Measurements from ENCODE around the gene TENM4.

TENM4 gene

DNA sequence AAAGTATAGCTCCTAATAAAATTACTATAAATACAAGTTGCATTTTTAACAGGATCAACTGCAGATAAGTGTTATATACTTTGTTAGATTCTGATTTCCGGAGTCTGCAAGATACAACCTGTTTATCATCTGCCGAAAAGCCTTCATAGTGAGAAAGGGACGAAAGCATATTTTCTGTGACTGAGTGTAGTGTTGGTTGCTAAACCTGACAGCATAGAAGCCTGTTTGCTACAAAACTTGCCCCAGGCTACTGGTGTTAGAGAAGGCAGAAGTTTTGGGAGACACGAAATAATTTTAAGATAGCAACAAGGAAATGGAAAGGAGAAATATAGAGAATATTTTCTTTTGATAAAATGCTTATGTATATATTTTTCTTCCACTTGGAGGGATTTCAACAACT is 622.6 kb downstream of the TENM4 start:
- no peak for TF ChIP-seq POLR2AphosphoS5 (IDR thresholded peaks at IDR 0.05; ENCODE audit: low read depth, low read length)
- no peak for TF ChIP-seq FOXP2 (optimal IDR thresholded peaks at IDR 0.05; ENCODE audit: borderline replicate concordance, extremely low read depth, extremely low read length, insufficient read depth)
- no peak for TF ChIP-seq SIN3A (IDR thresholded peaks at IDR 0.05; ENCODE audit: borderline replicate concordance, insufficient read depth, low read length)
- TF ChIP-seq, protein P1, sequence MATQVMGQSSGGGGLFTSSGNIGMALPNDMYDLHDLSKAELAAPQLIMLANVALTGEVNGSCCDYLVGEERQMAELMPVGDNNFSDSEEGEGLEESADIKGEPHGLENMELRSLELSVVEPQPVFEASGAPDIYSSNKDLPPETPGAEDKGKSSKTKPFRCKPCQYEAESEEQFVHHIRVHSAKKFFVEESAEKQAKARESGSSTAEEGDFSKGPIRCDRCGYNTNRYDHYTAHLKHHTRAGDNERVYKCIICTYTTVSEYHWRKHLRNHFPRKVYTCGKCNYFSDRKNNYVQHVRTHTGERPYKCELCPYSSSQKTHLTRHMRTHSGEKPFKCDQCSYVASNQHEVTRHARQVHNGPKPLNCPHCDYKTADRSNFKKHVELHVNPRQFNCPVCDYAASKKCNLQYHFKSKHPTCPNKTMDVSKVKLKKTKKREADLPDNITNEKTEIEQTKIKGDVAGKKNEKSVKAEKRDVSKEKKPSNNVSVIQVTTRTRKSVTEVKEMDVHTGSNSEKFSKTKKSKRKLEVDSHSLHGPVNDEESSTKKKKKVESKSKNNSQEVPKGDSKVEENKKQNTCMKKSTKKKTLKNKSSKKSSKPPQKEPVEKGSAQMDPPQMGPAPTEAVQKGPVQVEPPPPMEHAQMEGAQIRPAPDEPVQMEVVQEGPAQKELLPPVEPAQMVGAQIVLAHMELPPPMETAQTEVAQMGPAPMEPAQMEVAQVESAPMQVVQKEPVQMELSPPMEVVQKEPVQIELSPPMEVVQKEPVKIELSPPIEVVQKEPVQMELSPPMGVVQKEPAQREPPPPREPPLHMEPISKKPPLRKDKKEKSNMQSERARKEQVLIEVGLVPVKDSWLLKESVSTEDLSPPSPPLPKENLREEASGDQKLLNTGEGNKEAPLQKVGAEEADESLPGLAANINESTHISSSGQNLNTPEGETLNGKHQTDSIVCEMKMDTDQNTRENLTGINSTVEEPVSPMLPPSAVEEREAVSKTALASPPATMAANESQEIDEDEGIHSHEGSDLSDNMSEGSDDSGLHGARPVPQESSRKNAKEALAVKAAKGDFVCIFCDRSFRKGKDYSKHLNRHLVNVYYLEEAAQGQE (IDR thresholded peaks at IDR 0.05; ENCODE audit: insufficient read depth in 1 of 2, low read depth in 2 of 2, low read length in 2 of 2), result no peak
- no peak for TF ChIP-seq TAF1 (IDR thresholded peaks at IDR 0.05; ENCODE audit: borderline replicate concordance, insufficient read depth, low read length)

DNA sequence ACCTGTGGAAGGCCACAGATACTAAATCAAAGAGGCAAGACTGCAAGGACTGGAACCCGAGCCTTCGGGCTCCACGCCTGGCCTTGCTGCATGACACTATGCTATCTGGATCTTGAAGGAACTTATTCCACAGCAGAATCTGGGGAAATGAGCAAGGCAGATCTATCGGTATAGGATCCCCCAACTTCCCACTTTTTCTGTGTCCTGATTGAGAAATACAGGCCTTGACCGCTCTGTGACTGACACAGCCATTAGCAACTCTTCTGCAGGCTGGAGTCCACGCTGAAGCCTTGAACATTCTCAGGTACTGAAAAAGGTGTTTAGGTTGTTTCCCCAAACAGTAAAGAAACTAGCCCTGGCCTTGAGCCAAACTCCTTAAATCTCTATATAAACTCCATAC is 625.0 kb downstream of the TENM4 start:
- TF ChIP-seq, protein P1 (IDR thresholded peaks at IDR 0.05; ENCODE audit: insufficient read depth in 1 of 2, low read depth in 2 of 2, low read length in 2 of 2), result no peak
- no peak for TF ChIP-seq SIN3A (IDR thresholded peaks at IDR 0.05; ENCODE audit: borderline replicate concordance, insufficient read depth, low read length)
- TF ChIP-seq FOXP2 (optimal IDR thresholded peaks at IDR 0.05; ENCODE audit: borderline replicate concordance, extremely low read depth, extremely low read length, insufficient read depth), result no peak
- no peak for TF ChIP-seq TAF1 (IDR thresholded peaks at IDR 0.05; ENCODE audit: borderline replicate concordance, insufficient read depth, low read length)
- TF ChIP-seq POLR2AphosphoS5 (IDR thresholded peaks at IDR 0.05; ENCODE audit: low read depth, low read length), result no peak

DNA sequence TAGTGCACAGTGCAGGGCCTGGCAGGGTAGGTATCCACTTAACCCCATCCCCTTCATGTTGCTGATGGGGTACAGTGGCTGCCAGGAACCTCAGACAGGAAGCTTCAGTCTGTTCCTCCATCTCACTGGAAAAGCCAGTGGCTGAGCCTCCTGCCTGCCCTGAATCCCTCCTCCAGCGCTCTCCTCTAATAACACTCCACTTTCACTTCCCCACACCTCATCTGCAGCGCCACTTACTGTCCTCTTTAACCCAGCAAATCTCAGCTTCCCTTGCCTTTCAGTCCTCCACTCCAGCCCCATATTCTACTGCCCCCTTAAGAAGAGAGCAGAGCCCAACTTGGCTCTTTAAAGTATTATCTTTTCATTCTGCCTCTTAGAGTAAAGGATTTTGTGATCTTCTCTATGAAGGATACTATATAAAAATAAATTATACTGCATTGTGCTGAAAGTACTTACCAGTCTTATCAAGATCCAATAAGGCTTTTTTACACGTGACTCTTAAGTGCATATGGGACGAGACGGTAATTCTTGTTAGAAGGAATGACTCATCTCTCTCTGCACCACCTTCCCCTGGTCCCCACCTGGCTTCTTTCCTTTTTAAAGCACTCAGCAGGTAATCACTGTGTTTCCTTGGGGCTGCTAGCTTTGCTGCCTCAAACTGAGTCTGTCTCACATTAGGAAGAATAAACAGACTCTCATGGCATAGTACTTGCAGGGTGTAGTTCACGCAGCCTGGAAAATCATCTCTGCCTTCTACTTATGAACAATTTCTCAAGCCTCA is 628.1 kb downstream of the TENM4 start:
- TF ChIP-seq SIN3A (IDR thresholded peaks at IDR 0.05; ENCODE audit: borderline replicate concordance, insufficient read depth, low read length), result no peak
- TF ChIP-seq, protein P1 (IDR thresholded peaks at IDR 0.05; ENCODE audit: insufficient read depth in 1 of 2, low read depth in 2 of 2, low read length in 2 of 2), result no peak
- TF ChIP-seq FOXP2 (optimal IDR thresholded peaks at IDR 0.05; ENCODE audit: borderline replicate concordance, extremely low read depth, extremely low read length, insufficient read depth), result no peak
- TF ChIP-seq TAF1 (IDR thresholded peaks at IDR 0.05; ENCODE audit: borderline replicate concordance, insufficient read depth, low read length), result no peak
- TF ChIP-seq POLR2AphosphoS5 (IDR thresholded peaks at IDR 0.05; ENCODE audit: low read depth, low read length), result no peak

DNA sequence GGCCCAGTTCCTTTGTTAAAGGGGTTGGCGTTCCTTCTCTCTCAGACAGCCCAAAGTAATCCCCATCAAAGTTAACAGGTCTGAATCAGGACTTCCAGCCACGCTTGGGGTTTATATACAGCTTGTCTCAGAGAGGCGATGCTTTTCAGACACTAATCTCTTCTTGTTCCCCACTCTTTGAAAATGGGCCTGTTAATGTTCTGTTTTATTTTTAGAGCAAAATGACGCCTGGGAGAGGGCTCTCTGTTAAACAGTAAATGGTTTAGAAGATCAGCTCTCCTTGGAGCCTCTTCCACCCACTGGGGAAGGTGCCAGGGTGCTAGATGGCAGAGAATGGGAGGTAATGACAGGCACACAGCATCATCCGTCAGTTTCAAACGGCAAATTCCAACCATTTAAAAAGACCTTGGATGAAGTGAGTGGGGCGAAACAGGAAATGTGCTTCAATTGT is 630.2 kb downstream of the TENM4 start:
- TF ChIP-seq TAF1 (IDR thresholded peaks at IDR 0.05; ENCODE audit: borderline replicate concordance, insufficient read depth, low read length), result no peak
- TF ChIP-seq FOXP2 (optimal IDR thresholded peaks at IDR 0.05; ENCODE audit: borderline replicate concordance, extremely low read depth, extremely low read length, insufficient read depth), result no peak
- TF ChIP-seq SIN3A (IDR thresholded peaks at IDR 0.05; ENCODE audit: borderline replicate concordance, insufficient read depth, low read length), result no peak
- TF ChIP-seq, protein P1 (IDR thresholded peaks at IDR 0.05; ENCODE audit: insufficient read depth in 1 of 2, low read depth in 2 of 2, low read length in 2 of 2), result no peak
- TF ChIP-seq POLR2AphosphoS5 (IDR thresholded peaks at IDR 0.05; ENCODE audit: low read depth, low read length), result no peak
